LNCaP clone FGC (cell line): Measurements from ENCODE around the gene LITAF.

Source experiments
- DNase-seq: peaks from one replicate; pipeline ENCODE4 v3.0.0-alpha.2; 2011; ENCODE audit warnings: low read depth
- H3K4me3 ChIP-seq: 2 replicates; pipeline ENCODE4 v1.5.1; 2011; ENCODE audit warnings: mild to moderate bottlenecking, low read depth, low read length, control low read depth
- CTCF ChIP-seq: IDR thresholded peaks from 2 replicates; pipeline ENCODE4 v1.5.1; 2012; ENCODE audit warnings: mild to moderate bottlenecking; ENCODE audit not compliant: control insufficient read depth, insufficient read depth; ENCODE audit errors: extremely low read depth

LITAF gene

GRCh38 chr16:11632455-11632939, 45.8 kb upstream of the LITAF start:
- DNase-seq, result no peak
- H3K4me3 ChIP-seq, result no peak overlapping the region
- no peak for TF ChIP-seq CTCF

GRCh38 chr16:11631214-11631613, 44.5 kb upstream of the LITAF start:
- TF ChIP-seq CTCF, result no peak
- DNase-seq, result no peak
- no peak overlapping the region for H3K4me3 ChIP-seq

DNA sequence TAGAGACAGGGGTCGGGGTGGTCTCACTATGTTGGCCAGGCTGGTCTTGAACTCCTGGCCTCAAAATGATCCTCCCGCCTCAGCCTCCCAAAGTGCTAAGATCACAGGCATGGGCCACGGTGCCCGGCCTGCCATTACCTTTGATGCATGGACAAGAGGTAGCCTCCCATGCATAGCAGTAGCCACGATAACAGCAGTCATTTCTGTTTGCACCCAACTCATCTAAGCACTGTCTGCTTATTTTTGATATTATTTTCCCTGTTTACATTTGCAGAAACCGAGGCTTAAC, 44.0 kb upstream of the LITAF start:
- DNase-seq, result no peak
- no peak for TF ChIP-seq CTCF

GRCh38 chr16:11630046-11630767, 43.5 kb upstream of the LITAF start:
- no peak for TF ChIP-seq CTCF
- DNase-seq, result no peak
- no peak overlapping the region for H3K4me3 ChIP-seq

More for the DNA sequence above, 44.0 kb upstream of the LITAF start:
- no peak overlapping the region for H3K4me3 ChIP-seq

DNA sequence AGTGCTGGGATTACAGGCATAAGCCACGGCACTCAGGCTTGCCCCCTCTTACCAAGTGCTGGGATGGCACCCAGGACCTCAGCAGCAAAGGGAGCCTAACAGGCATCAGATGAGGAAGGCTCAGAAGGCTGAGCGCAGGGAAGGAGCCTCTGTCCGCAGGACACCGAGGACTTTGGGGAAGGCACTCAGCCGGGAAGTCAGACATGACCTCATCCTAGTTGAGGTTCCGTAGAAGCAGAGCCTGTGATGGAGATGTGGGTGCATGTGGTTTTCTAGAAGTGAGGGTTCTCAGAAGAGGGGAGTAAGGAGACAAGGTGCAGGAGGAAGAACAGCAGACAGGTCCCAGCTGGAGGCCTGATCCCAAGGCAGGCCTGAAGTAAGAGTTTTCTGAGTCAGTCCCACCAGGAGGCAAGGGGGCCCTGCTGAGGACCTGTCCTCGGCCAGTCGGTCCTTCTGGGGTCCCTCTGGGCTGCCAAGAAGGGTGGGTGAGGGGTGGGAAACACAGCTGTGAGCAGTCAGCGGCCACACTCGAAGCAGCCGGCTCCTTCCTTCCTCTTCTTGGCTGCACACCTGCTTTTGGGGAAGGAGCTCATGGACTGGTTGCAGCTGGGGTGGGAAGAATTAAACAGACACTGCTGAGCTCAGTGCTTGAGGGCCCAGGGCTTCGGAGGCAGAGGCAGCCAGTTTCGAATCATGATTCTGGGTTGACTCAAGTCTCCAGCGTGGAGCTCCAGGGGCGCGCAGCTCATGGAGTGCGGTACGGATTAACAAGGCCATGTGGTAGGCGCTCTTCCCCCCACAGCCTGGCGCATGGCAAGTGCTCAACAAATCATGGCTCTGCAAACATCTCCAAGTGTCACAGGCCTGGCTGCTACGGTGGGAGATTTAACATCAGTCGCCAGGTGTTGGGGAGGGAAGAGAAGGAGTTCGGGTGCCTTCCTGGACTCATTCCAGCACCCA, 42.6 kb upstream of the LITAF start:
- DNase-seq, result no peak
- no peak for TF ChIP-seq CTCF
- H3K4me3 ChIP-seq, result no peak overlapping the region

DNA sequence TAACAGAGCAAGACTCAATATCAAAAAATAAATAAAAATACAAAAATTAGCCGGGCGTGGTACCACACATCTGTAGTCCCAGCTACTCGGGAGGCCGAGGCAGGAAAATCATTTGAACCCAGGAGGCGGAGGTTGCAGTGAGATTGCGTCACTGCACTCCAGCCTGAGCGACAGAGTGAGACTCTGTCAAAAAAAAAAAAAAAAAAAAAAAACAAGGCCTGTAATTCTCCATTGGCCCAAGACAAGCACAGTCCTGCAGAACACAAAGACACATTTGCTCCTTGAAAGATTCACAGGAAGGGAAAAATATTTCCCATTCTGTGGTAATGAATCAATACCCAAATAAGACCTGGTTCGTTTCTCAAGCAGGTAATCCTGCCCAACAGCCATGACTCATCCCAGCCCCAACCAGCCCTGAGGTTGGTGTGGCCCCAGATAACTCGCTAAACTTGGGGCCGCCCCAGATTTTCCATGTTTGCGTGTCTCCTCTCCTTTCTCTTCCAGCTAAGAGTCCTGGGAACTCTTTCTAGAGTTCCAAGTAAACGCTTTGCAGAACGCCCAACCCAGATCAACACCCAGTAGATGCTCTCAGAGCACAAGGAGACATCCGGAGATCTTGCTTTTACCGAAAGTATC, 41.2 kb upstream of the LITAF start:
- H3K4me3 ChIP-seq, result no peak overlapping the region
- no peak for TF ChIP-seq CTCF
- no peak for DNase-seq
